Measurements from ENCODE around the gene PI4KA.

The PI4KA gene

DNA sequence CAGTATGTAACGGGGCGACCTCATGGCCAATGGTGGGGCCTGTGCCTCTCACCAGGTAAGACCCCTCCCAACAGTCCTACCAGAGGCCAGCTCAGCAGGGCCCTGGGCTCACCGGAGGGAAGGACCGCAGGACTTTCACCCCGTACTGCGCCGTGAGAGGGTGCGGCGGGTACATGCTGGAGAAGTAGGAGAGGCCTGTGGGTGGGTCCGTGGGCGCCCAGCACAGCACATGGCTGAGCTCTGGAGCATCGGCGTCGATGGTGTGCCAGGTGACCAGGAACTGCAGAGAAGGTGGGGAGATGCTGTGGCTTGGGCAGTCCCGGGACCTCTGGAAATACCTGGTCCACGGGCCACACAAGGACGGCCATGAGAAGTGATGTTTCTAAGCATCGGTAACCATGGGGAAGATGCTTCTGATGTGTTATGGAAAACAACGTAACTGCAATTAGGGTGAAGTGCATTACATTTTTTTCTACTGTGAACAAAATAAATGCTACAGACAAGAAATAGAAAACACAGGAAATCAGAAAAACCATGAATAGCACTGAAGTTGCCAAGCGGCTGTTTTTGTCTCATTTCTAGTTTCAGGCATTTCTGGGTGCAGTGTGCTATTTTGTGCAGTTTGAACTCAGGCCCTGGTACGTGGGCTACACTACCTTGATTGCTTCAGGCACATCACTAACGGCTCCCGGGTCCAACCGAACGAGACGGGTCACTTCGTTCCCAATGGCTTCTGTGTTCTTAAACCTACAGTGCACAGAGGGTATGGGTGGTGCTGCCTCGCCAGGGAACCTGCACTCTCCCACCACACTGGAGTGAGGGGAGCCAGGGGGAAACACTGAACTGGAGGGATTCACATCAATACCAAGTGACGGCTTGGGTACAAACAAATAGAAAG lies 131.2 kb downstream of the PI4KA start:
- TF ChIP-seq ZNF8 (CRISPR knock-in tag; IDR thresholded peaks at IDR 0.05): no peak
- TF ChIP-seq, protein P1, sequence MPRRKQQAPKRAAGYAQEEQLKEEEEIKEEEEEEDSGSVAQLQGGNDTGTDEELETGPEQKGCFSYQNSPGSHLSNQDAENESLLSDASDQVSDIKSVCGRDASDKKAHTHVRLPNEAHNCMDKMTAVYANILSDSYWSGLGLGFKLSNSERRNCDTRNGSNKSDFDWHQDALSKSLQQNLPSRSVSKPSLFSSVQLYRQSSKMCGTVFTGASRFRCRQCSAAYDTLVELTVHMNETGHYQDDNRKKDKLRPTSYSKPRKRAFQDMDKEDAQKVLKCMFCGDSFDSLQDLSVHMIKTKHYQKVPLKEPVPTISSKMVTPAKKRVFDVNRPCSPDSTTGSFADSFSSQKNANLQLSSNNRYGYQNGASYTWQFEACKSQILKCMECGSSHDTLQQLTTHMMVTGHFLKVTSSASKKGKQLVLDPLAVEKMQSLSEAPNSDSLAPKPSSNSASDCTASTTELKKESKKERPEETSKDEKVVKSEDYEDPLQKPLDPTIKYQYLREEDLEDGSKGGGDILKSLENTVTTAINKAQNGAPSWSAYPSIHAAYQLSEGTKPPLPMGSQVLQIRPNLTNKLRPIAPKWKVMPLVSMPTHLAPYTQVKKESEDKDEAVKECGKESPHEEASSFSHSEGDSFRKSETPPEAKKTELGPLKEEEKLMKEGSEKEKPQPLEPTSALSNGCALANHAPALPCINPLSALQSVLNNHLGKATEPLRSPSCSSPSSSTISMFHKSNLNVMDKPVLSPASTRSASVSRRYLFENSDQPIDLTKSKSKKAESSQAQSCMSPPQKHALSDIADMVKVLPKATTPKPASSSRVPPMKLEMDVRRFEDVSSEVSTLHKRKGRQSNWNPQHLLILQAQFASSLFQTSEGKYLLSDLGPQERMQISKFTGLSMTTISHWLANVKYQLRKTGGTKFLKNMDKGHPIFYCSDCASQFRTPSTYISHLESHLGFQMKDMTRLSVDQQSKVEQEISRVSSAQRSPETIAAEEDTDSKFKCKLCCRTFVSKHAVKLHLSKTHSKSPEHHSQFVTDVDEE (CRISPR knock-in tag; IDR thresholded peaks at IDR 0.05): no peak
- TF ChIP-seq ZFP30 (CRISPR knock-in tag; IDR thresholded peaks at IDR 0.05): no peak
- TF ChIP-seq TOX (CRISPR knock-in tag; IDR thresholded peaks at IDR 0.05; ENCODE audit: borderline replicate concordance): no peak
- TF ChIP-seq, protein P2, sequence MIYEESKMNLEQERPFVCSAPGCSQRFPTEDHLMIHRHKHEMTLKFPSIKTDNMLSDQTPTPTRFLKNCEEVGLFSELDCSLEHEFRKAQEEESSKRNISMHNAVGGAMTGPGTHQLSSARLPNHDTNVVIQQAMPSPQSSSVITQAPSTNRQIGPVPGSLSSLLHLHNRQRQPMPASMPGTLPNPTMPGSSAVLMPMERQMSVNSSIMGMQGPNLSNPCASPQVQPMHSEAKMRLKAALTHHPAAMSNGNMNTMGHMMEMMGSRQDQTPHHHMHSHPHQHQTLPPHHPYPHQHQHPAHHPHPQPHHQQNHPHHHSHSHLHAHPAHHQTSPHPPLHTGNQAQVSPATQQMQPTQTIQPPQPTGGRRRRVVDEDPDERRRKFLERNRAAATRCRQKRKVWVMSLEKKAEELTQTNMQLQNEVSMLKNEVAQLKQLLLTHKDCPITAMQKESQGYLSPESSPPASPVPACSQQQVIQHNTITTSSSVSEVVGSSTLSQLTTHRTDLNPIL (CRISPR knock-in tag; IDR thresholded peaks at IDR 0.05; ENCODE audit: low read depth): no peak
- TF ChIP-seq, protein P3, sequence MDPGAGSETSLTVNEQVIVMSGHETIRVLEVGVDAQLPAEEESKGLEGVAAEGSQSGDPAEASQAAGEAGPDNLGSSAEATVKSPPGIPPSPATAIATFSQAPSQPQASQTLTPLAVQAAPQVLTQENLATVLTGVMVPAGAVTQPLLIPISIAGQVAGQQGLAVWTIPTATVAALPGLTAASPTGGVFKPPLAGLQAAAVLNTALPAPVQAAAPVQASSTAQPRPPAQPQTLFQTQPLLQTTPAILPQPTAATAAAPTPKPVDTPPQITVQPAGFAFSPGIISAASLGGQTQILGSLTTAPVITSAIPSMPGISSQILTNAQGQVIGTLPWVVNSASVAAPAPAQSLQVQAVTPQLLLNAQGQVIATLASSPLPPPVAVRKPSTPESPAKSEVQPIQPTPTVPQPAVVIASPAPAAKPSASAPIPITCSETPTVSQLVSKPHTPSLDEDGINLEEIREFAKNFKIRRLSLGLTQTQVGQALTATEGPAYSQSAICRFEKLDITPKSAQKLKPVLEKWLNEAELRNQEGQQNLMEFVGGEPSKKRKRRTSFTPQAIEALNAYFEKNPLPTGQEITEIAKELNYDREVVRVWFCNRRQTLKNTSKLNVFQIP (CRISPR knock-in tag; IDR thresholded peaks at IDR 0.05; ENCODE audit: borderline replicate concordance, low read depth): no peak
- TF ChIP-seq GLIS3 (CRISPR knock-in tag; IDR thresholded peaks at IDR 0.05): no peak
- TF ChIP-seq TCF4 (CRISPR knock-in tag; IDR thresholded peaks at IDR 0.05; ENCODE audit: borderline replicate concordance): no peak
- no peak for TF ChIP-seq CSDC2 (CRISPR knock-in tag; IDR thresholded peaks at IDR 0.05)
- no peak for TF ChIP-seq OSR1 (CRISPR knock-in tag; IDR thresholded peaks at IDR 0.05)
- TF ChIP-seq, protein P4, sequence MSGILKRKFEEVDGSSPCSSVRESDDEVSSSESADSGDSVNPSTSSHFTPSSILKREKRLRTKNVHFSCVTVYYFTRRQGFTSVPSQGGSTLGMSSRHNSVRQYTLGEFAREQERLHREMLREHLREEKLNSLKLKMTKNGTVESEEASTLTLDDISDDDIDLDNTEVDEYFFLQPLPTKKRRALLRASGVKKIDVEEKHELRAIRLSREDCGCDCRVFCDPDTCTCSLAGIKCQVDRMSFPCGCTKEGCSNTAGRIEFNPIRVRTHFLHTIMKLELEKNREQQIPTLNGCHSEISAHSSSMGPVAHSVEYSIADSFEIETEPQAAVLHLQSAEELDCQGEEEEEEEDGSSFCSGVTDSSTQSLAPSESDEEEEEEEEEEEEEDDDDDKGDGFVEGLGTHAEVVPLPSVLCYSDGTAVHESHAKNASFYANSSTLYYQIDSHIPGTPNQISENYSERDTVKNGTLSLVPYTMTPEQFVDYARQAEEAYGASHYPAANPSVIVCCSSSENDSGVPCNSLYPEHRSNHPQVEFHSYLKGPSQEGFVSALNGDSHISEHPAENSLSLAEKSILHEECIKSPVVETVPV (CRISPR knock-in tag; IDR thresholded peaks at IDR 0.05): no peak
- ATAC-seq: no peak

DNA sequence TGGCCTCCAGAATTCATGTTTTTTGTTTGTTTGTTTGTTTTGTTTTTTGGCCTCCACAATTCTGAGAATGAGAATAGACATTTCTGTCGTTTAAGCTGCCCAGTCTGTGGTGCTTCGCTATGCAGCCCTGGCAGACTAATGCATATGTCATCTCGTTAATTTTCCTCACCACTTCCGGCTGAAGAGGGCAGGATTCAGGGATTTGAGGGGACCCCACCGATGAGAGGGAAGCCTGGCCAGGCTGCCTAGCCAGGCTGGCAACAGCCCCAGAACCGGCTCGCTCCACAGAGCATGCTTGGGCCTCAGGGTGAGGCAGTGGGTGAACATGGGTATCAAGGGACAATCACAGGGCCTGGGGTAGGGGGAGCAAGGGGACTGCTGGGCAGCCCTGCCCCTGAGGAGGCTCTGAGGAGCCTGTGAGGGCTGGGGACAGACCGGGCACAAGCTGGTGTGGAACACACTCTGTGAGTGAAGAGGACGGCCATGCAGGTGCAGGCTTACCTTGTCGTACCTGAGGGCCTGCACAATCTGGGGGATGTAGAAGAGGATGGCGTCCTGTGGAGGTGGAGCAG lies 132.5 kb downstream of the PI4KA start:
- TF ChIP-seq ZC3H10 (CRISPR knock-in tag; IDR thresholded peaks at IDR 0.05): no peak
- TF ChIP-seq PPARA (CRISPR knock-in tag; IDR thresholded peaks at IDR 0.05; ENCODE audit: borderline replicate concordance): no peak
- no peak for TF ChIP-seq ZNF70 (CRISPR knock-in tag; IDR thresholded peaks at IDR 0.05)
- TF ChIP-seq, protein P4 (CRISPR knock-in tag; IDR thresholded peaks at IDR 0.05): no peak
- no peak for TF ChIP-seq OSR1 (CRISPR knock-in tag; IDR thresholded peaks at IDR 0.05)
- no peak for TF ChIP-seq BACH2 (CRISPR knock-in tag; IDR thresholded peaks at IDR 0.05; ENCODE audit: borderline replicate concordance)
- TF ChIP-seq ARNTL (CRISPR knock-in tag; IDR thresholded peaks at IDR 0.05; ENCODE audit: borderline replicate concordance, low read depth): no peak
- TF ChIP-seq ZFP3 (CRISPR knock-in tag; IDR thresholded peaks at IDR 0.05): no peak
- TF ChIP-seq, protein P1 (CRISPR knock-in tag; IDR thresholded peaks at IDR 0.05): no peak
- TF ChIP-seq TCF4 (CRISPR knock-in tag; IDR thresholded peaks at IDR 0.05; ENCODE audit: borderline replicate concordance): no peak
- TF ChIP-seq RARB (CRISPR knock-in tag; IDR thresholded peaks at IDR 0.05): no peak
- TF ChIP-seq, protein P2 (CRISPR knock-in tag; IDR thresholded peaks at IDR 0.05; ENCODE audit: low read depth): no peak
- TF ChIP-seq ZNF8 (CRISPR knock-in tag; IDR thresholded peaks at IDR 0.05): no peak
- TF ChIP-seq TOX (CRISPR knock-in tag; IDR thresholded peaks at IDR 0.05; ENCODE audit: borderline replicate concordance): no peak
- TF ChIP-seq ISL1 (CRISPR knock-in tag; IDR thresholded peaks at IDR 0.05): no peak
- TF ChIP-seq ZFP30 (CRISPR knock-in tag; IDR thresholded peaks at IDR 0.05): no peak
- TF ChIP-seq CSDC2 (CRISPR knock-in tag; IDR thresholded peaks at IDR 0.05): no peak
- TF ChIP-seq GLIS3 (CRISPR knock-in tag; IDR thresholded peaks at IDR 0.05): no peak
- no peak for TF ChIP-seq SNAI2 (CRISPR knock-in tag; IDR thresholded peaks at IDR 0.05)
- no peak for ATAC-seq

Measured in SK-N-SH treated with all-trans-retinoic acid at 6 μM for 48 hours (cell line).